HG02610 (cell line): Measurements from ENCODE around the gene FTCD.
"Not testable (repeated sequence)": the region's sequence is repeated elsewhere in the genome, so short reads cannot be mapped to it uniquely, and the experiment has no call there.

Experiments
- ATAC-seq: cut with Tn5 transposase; IDR thresholded peaks from one replicate; pipeline ENCODE4 v1.9.1; 2021; ENCODE audit warnings: mild to moderate bottlenecking, moderate library complexity; ENCODE audit not compliant: unreplicated experiment

Gene FTCD

DNA sequence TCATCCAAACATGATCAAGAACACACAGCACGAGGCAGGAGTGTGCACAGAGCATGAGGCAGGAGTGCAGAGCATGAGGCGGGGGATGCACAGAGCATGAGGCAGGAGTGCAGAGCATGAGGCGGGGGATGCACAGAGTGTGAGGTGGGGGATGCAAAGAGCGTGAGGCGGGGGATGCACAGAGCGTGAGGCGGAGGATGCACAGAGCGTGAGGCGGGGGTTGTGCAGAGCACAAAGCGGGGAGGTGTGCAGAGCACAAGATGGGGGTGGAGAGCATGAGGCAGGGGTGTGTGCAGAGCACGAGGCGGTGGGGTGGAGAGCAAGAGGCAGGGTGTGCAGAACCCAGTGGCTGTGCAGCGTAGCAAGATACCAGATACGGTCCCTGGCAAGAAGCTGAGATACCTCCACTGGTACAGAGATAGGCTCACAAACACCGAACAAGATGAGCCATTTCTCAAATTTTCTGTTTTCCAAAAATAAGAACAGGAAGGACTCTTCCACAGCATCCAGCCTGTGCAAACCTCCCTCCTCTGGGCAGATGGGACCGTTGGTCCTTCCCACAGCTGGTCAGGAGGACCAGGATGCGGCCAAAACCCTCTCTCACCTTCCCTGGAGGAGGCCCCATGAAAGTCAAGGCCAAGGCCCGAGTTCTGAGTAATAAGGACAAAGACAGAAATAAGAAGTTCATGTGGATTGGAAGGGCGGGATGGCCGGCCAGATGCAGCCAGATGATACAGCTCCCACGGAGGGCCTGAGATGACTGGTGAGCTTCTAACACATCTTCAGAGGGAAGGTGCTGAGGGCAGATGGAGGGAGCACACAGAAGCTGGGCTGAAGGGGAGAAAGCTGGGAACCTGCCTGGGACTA lies 16.9 kb upstream of the FTCD start:
- ATAC-seq, result no peak

DNA sequence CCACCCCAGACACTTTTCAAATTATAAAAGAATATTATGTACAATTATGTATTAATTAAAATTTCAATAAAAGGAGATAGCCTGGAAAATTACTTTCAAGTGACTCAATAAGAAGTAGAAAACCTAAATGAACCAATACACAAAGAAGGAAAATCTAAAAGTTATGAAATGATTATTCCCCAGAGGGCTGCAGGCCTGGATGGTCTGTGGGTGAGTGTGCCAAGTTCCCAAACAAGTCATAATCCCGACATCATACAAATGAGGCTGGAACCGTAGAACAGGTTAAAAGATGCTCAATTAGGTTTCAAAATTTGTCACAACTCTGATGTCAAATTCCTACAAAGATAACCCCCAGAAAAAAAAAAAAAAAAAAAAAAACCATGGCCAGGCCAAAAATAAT lies 16.2 kb upstream of the FTCD start:
- ATAC-seq, result no peak

- not testable (repeated sequence) for ATAC-seq
Measured at GRCh38 chr21:46170436-46171193, 15.2 kb upstream of the FTCD start.

DNA sequence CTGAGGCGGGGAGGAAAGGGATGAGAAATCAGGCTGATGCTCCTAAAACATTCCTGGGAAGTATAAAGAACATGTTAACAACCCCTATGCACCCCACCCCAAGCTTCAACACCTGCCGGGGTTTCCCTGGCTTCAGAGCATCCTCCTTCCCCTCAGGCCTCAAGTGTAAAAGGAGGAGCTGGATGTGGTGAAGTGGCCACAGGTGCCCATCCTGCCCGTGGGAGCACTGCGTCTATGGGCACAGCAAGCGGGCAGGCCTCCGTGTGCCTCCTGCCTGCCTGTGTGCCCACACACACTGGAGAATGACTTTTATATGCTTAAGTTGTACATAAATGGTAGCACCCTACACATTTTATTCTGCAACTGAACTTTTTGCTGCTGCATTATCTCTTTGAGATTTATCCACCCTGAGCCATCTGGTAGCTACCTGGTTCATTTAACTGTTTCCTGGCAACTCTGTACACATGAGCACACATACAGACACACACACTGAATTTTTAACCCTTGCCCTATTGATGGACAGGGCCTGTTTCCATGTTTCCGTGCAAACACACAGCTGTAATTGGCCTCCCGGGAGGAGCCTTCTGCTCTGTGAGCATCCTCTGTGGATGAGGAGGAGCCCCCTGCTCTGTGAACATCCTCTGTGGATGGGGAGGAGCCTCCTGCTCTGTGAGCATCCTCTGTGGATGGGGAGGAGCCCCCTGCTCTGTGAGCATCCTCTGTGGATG lies 13.4 kb upstream of the FTCD start:
- ATAC-seq, result no peak

- ATAC-seq, result no peak
Measured at GRCh38 chr21:46168238-46168637, 12.9 kb upstream of the FTCD start.

GRCh38 chr21:46165098-46165497 lies 9.7 kb upstream of the FTCD start:
- no peak for ATAC-seq

DNA sequence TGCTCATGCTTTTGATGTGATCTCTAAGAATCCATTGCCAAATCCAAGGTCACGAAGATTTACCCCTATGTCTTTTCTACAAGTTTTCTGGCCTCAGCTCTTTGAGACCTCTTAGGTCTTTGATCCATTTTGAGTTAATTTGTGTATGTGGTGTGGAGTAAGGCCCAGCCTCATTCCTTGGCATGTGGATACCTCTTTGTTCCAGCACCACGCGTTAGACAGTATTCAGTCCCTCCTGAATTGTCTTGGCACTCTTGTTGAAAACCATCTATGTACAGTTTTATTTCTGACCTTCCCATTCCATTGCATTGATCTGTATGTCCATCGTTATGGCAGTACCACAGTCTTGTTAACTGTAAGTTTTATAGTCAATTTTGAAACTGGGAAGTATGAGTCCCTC lies 8.0 kb upstream of the FTCD start:
- no peak for ATAC-seq

DNA sequence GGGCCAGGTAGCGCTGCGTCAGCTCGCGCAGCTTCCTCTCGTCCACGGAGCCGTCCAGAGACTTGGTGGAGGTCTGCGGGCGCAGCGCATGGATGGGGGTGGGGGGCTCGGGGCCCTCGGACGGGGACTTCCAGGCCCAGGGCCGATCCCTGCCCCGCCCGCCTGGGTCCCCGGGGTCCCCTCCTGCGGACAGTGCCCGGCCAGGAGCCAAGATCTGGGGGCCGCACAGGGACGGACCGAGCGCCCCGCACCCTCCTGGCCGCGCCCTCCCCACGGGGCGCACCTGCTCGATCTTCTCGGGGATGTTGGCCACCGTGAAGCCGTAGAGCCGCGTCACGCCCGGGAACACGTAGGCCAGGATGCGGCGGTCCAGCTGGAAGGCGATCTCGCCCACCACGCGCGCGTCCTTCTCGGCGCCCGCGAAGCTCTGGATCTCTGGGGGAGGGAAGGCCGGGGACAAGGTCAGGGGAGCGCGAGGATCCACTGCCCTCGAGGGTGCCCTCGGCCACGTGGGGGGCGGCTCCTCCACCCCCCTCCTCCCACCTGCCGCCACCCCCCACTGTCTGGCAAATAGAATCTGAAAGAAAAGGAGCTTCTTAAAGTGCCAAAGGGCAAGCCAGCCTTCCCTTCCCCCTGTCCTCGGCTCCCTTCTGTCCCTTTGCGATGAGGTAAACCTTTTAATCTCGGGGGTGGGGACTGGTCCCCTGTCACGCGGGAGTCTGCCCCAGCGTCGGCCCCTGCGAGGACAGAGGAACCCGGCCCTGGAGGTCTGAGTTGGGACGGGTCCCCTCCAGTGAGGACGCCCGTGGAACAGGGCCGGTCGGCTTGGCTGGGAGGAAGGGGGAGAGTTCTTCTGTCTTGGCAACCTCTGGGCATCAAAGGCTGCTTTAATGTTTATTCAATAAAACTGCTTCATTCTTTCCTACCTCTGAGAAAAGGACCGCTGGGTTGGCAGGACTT lies 6.5 kb upstream of the FTCD start:
- ATAC-seq, result no peak

GRCh38 chr21:46160907-46161632 lies 5.7 kb upstream of the FTCD start:
- no peak for ATAC-seq

GRCh38 chr21:46160657-46160906 lies 5.2 kb upstream of the FTCD start:
- ATAC-seq, result no peak

DNA sequence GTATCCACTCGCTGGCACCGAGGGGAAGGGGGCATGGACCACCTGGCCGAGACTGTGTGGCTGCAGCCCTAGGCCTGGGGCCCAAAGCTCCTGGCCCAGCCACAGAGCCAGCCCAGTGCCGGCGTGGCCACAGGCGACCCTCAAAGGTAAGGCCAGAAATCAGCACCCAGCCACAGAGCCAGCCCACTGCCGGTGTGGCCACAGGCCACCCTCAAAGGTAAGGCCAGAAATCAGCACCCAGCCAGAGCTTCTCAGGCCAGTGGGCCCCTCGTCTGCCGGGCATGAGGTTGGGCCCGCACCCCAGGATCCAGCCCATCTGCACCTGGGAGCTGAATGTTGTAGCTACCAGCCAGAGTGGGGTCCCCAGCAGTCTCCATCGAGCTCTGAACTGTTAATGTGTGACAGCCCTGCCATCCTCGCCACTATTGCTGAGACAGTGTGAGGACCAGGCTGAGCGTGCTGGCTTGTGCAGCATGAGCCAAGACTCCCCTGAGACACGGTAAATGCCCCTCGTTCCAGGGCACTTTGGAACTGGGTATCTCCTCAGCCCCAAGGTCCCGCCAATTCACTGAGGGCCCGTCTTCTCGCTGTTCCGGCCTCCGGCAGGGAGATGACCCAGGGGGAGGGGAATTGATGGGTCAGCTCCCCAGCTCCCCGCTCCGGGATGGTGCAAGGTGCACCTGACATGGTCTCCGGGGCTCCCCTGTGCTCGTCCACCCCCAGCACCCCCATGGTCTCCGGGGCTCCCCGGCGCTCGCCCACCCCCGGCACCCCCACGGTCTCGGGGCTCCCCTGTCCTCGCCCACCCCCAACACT lies 4.7 kb upstream of the FTCD start:
- ATAC-seq, result no peak

GRCh38 chr21:46159390-46159789 lies 4.0 kb upstream of the FTCD start:
- ATAC-seq, result no peak

- ATAC-seq, result no peak
Measured at GRCh38 chr21:46158666-46159300, 3.4 kb upstream of the FTCD start.

DNA sequence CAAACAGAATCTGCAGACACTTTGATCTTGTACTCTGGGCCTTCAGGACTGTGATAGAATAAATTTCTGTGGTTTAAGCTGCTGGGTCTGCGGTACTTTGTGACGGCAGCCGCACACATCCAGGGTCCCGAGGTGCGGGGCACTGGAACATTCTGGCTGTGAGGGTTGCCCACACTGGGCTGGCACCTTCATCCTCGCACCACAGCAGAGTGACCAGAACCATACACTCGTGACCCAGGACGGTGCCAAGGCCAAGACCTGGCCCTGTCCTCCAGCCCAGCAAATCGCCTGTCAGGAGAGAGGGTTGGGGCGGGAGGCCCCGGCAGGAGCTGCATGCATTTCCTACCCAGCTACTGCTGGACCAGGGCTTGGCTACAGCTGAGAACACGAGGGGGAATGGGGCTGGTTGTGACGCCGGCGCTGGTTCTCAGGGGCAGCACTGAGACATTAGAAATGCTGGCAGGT lies 2.6 kb upstream of the FTCD start:
- no peak for ATAC-seq

- no peak for ATAC-seq
Measured at GRCh38 chr21:46157396-46157986, 2.1 kb upstream of the FTCD start.

DNA sequence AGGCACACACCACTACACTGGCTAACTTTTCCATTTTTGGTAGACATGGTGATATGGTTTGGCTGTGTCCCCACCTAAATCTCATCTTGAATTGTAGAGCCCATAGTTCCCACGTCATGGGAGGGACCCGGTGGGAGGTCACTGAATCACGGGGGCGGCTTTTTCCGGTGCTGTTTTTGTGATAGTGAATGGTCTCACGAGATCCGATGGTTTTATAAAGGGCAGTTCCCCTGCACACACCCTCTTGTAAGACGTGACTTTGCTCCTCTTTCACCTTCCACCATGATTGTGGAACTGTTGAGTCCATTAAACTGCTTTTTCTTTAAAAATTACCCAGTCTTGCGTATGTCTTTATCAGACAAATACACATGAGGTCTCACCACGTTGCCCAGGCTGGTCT lies 1.3 kb upstream of the FTCD start:
- ATAC-seq, result no peak

GRCh38 chr21:46156378-46156645 lies 933 bp upstream of the FTCD start:
- no peak for ATAC-seq

DNA sequence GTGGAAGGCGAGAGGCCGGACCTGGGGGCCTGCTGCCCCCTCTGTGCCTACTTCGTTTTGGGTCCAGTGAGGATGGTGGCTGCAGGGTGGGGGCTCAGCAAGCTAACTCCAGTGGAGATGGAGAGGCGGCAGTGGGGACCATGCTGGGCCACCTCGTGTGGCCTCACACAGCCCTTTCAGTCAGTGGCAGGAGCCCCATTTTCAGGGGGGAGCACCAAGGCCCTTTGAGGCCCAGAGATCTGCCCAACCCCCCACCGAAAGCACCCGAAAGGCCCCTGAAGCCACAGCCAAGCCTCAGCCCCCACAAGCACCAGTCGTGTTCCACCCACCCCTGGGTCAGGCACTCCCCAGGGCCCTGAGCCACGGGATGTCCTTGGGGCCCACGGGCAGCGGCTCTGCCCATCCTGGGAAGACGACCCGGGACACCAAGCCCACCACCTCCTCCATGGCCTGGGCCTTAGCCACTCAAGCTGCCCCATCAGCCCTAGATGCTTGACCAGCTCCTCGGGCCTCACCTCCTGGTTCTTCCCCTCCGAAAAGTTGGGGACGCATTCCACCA lies 345 bp downstream of the FTCD start:
- no peak for ATAC-seq
